CD1c-positive myeloid dendritic cell (primary cell): ENCODE results near the gene UQCR10.
"Not testable (repeated sequence)": the region's sequence is repeated elsewhere in the genome, so short reads cannot be mapped to it uniquely, and the experiment has no call there.

Experiments
- DNase-seq: peaks from one replicate; pipeline ENCODE4 v3.0.0-alpha.2; 2016; ENCODE audit errors: extremely low spot score

The UQCR10 gene

GRCh38 chr22:29737251-29738117 lies 29.7 kb upstream of the UQCR10 start:
- no peak for DNase-seq

- DNase-seq, result no peak
These were observed 28.9 kb upstream of the UQCR10 start for GRCh38 chr22:29738118-29738815.

DNA sequence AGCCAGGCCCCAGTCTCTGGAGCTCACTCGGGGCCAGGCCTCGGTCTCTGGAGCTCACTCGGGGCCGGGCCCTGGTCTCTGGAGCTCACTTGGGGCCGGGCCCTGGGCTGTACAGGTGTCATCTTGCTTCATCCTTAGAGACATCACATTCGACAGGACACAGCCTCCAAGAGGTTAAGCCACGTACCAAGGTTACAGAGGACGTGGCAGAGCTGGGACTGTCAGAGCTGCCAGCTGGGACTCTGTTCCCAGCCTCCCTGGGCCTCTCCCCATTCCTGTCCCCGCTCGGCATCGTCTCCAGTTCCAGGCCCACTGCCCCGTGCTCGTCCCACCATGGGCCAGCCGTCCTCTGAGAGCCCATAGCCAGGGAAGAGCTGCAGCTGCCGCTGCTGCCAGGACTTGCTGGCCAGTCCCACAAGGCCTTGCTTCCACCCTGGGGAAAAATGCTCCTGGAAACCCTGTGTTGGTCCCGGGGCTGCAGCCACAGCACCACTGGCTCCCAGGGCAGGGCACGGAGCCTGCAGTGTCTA lies 27.8 kb upstream of the UQCR10 start:
- no peak for DNase-seq

DNA sequence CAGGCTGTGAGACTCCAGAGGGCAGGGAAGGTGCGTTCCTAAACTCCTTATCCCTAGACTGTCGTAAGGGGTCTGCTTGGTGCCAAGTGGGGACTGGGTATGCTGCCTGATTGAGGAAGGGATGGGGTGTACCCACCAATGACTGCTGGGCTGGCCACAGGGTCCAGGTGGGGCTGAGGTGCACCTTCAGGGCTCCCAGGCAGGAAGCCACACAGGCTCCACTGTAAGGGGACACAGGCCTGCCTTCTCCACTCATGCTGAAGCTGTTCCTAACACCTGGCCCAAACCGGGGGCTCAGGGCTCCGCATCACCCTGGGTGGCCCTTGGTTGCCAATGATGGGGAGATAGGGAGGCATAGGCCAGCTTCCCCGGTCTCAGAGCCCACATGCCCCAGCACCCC lies 27.0 kb upstream of the UQCR10 start:
- no peak for DNase-seq

DNA sequence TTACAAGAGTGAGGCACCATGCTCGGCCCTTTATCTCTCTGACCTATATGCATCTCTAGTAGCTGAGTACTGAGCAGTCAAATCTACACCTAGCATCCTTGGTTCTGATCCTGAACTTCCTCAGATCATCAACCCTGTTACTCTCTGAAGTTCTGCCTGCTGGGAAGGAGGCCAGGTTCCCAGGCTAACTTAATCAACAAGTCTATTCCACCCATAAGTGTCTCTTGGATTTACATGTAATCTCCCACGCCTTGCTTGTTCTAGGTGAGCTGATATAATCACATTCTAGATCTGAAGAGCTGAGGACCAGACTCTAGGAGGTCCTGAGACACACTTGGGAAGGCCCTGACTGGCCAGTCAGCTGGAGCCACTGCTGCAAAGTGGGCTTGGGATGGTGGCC lies 25.2 kb upstream of the UQCR10 start:
- DNase-seq, result no peak

DNA sequence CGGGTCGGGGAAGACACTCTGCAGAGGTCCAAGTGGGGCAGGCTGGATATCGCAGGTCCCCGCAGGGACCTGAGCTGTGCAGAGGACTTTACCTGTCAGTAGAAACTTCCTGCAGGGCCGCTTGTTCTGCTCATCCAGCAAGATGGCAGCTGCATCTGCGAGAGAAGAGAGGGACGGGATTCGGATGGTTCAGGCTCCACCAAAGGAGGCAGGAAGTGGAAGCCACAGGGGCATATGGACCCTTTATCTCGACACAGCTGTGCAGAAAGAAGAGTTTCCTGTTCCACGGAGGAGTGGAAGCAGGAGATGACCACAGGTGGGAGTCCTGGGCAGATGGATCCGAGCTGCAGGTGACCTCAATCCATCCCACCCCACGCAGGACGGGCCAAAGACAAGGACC lies 24.8 kb upstream of the UQCR10 start:
- DNase-seq, result no peak

GRCh38 chr22:29744902-29745301 lies 22.3 kb upstream of the UQCR10 start:
- DNase-seq, result no peak

DNA sequence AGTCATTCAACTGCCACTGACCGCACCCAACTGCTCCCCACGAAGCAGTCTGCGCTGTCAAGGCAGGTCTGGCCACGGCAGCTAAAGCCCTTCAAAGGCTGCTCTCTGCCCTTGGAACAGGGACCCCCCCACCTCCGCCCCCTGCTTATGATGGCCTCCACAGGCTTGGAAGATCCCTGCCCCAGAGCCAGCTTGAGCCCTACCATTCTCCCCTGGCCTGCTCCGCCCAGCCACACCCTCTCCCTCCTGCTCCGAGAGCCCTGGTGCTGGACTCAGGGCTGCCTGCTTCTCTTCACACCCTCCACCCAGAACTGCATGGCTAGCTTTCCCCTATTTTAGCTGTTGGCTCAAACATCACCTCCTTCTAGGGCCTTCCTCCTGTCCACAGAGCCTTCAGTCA lies 19.3 kb upstream of the UQCR10 start:
- DNase-seq, result no peak

GRCh38 chr22:29748248-29748893 lies 18.8 kb upstream of the UQCR10 start:
- no peak for DNase-seq

DNA sequence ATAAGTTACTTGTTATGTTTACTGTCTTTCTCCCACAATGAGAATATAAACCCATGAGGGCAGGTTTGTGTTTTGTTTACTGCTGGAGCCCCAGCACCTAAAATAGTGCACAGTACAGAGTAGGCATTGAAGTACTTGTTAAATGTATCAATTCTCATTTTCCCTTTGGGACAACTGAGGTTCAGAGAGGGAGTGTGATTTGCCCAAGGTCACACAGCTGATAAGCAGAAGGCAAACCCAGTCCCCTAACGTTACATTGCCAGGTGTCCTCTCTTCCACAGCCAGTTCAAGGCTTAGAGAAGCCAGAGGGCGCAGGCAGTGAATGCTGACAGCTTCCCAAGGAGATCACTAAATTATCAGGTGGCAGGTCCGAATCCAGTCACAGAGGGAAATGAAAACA lies 17.1 kb upstream of the UQCR10 start:
- no peak for DNase-seq

DNA sequence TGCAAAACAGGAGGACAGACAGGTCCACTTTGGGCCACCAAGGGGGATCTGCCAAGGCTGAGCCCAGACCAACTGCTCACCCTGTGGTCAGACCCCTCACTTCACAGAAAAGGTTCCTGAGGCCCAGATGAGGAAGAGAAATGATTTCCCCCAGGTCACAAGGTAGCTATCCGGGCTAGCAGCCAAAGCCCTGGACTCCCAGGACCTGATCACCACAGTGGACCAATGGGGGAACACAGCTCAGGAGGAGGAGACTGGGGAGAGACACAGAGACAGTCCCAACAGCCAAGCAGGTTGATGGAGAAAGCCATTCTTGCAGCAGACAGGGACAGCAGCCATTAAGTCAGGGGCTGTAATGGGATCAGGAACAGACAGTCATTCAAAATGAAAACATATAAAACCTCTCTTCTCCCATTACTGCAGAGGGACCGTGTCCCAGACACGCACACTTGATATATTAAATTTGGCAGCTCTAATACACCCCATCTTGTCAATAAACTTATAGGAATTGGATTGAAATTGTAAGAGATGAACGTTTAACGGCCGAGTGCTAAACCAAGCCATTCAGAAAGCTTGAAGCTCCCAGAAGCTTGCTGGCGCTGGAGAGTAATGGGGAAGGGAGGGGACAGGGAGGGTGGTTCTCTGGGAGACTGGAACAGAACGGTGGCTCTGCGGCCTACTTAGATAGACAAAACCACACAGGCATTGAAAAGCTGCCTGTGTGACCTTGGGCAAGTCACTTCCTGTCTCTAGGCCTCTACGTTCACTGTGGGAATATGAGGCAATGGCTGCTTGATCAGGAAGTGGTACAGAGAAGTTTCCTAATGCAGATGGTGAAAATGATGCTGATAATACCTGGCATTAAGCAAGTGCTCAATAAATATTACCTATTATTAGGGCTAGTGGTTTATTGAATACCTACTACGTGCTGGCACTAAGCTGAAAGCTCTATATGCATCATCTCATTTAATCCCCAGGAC lies 16.3 kb upstream of the UQCR10 start:
- DNase-seq, result peak; percentile 53

- no peak for DNase-seq
These were observed 15.5 kb upstream of the UQCR10 start for GRCh38 chr22:29751669-29752068.

DNA sequence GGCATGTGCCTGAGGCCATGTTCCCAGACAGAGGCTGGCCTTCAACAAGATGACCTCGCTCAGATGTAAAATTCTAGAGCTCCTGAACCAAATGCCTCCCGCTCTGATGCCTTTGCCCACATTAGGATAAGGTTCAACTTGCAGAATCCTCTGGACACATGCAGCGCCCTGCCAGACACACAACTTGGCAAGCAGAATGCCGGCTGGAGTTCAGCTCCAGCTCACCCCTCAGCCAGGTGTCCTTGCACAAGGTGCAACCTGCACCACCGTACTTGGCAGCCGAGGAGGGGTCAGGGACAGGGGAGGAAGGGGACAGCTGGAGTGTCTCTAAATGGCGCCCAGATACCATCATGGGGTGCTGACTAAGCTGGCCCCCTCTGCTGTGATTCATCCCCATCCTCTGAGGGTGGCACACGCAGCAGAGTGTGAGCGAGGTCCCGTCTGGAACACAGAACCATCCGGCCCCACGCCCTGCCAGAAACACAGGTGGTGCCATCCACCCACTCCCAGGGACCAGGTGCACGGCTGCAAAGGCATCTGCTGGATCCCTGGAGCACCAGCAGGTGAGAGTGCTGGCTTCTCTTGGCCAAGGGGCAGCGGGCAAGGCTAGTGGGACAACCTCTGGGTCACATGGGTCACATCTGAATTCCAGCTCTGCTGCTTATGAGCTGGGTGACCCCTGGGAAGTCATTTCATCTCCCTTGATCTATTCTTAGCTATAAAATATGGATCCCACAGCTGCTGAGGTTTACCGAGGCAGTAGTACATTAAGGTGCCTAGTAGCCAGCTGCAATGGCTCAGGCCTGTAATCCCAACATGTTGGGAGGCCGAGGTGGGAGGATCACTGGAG lies 13.1 kb upstream of the UQCR10 start:
- DNase-seq, result no peak

DNA sequence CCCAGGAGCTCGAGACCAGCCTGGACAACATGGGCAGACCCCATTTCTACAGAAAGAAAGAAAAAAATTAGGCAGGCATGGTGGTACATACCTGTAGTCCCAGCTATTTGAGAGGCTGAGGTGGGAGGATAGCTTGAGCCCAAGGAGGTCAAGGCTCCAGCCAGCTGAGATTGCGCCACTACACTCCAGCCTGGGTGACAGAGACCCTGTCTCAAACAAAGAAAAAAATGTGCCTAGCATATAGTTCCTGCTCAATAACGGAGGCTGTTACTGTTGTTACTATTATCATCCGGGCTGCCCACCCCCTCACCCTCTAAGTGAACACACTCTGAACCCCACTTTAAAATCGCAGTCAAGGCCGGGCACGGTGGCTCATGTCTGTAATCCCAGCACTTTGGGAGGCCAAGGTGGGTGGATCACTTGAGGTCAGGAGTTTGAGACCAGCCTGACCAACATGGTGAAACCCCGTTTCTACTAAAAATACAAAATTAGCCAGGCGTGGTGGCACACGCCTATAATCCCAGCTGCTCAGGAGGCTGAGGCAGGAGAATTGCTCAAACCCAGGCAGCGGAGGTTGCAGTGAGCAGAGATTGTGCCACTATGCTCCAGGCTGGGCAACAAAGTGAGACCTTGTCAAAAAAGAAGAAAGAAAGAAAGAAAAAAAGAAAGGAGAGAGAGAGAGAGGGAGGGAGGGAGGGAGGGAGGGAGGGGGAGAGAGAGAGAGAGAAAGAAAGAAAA lies 12.3 kb upstream of the UQCR10 start:
- DNase-seq, result not testable (repeated sequence)

DNA sequence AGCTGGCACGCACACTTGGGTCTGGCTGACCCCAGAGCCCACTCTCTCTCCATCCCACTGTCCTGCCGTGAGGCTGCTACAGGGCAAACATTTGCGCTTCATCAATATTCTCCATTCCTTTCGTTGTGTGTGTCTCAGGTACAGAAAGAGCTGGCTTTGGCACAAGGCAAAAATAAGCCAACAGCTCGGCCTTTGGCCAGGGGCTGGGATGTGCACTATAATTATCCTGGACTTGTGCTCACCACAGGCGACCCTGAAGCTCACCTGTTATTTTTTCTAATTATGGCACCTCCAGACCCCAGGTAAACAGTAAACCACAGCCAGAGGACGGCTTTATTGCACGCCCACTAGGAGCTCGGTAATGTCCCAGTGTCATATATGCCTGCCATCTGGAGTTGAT lies 11.3 kb upstream of the UQCR10 start:
- DNase-seq, result no peak

- DNase-seq, result no peak
These were observed 10.8 kb upstream of the UQCR10 start for GRCh38 chr22:29756341-29756740.

DNA sequence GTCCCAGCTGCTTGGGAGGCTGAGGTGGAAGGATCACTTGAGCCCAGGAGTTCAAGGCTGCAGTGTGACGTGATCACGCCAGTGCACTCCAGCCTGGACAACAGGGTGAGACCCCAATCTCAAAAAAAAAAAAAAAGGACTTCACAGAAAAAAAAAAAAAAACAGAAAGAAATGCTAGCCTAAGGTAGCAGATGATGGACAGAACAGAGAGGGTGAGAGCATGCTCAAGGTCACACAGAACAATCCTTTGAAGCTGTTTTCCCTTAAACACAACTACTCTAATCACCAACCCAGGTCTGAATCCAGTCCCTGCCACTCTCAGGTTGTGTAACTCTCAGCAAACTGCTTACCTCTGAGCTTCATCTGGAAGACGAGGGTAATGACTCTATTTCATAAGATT lies 10.1 kb upstream of the UQCR10 start:
- no peak for DNase-seq

DNA sequence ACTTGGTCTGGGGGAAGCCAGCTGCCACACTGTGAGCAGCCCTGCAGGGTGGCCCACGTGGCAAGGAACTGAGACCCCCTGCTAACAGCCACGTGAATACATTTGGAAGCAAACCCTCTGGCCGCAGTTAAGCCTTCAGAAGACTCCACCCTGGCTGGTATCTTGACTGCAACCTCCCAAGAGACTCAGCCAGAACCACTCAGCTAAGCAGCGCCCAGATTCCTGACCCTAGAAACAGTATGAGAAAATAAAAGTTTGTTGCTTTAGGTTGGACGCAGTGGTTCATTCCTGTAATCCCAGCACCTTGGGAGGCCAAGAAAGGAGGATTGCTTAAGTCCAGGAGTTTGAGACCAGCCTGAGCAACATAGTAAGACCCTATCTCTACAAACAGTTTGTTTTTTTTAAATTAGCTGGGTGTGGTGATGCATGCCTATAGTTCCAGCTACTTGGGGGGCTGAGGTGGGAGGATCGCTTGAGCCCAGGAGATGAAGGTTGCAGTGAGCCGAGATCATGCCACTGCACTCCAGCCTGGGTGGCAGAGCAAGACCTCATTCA lies 9.0 kb upstream of the UQCR10 start:
- DNase-seq, result no peak

- no peak for DNase-seq
These were observed 8.2 kb upstream of the UQCR10 start for GRCh38 chr22:29758959-29759358.
